OCI-LY3 (cell line): Measurements from ENCODE around the gene LRFN2.

Experiments
- H2AFZ ChIP-seq: fragments of 200-600, 300-600 bp; shearing (Covaris generic); 2 replicates; pipeline ENCODE4 v1.6.0; 2014; ENCODE audit warnings: antibody characterized with exemption, low read depth, low read length
- H3K27ac ChIP-seq: fragments of 200-600, 300-600 bp; sonication (generic); 2 replicates; pipeline ENCODE4 v1.5.1; 2014; ENCODE audit warnings: mild to moderate bottlenecking, low read length, moderate library complexity, mixed read lengths
- H3K27me3 ChIP-seq: fragments of 200-600, 300-600 bp; sonication (generic); 2 replicates; pipeline ENCODE4 v1.6.1; 2014; ENCODE audit warnings: low read depth, low read length, mixed read lengths
- H3K36me3 ChIP-seq: fragments of 200-600, 300-600 bp; sonication (generic); replicated peaks from 2 replicates; pipeline ENCODE3; 2014; ENCODE audit warnings: low read depth, low read length, mixed read lengths
- H3K4me1 ChIP-seq: fragments of 300-600, 200-600 bp; sonication (generic); 2 replicates; pipeline ENCODE4 v1.6.1; 2014; ENCODE audit warnings: low read length, mixed read lengths
- H3K4me2 ChIP-seq: fragments of 200-600, 300-600 bp; sonication (generic); 2 replicates; pipeline ENCODE4 v1.6.1; 2014; ENCODE audit warnings: low read length, mixed read lengths
- H3K4me3 ChIP-seq: fragments of 300-600, 200-600 bp; sonication (generic); 2 replicates; pipeline ENCODE4 v1.5.1; 2014; ENCODE audit warnings: antibody characterized with exemption, mild to moderate bottlenecking, low read length, moderate library complexity
- H3K79me2 ChIP-seq: fragments of 300-600, 200-600 bp; shearing (Covaris generic); 2 replicates; pipeline ENCODE4 v1.6.1; 2014; ENCODE audit warnings: mild to moderate bottlenecking, low read length, mixed read lengths
- H3K9ac ChIP-seq: fragments of 300-600, 200-600 bp; shearing (Covaris generic); 2 replicates; pipeline ENCODE4 v1.6.0; 2014; ENCODE audit warnings: mild to moderate bottlenecking, low read length, moderate library complexity
- H3K9me3 ChIP-seq: fragments of 200-600, 300-600 bp; shearing (Covaris generic); 2 replicates; pipeline ENCODE4 v1.6.1; 2014; ENCODE audit warnings: low read length, mixed read lengths; ENCODE audit not compliant: insufficient read depth
- H4K20me1 ChIP-seq: fragments of 200-600, 300-600 bp; sonication (generic); 2 replicates; pipeline ENCODE4 v1.6.1; 2016; ENCODE audit warnings: low read length, mixed read lengths; ENCODE audit not compliant: insufficient read depth
- CTCF ChIP-seq: fragments of 200-600, 300-600 bp; sonication (generic); IDR thresholded peaks from 2 replicates; pipeline ENCODE4 v1.5.1; 2014; ENCODE audit warnings: antibody characterized with exemption, low read length, low read depth
- EZH2phosphoT487 ChIP-seq: fragments of 200-600 bp; shearing (Covaris generic); IDR thresholded peaks from 2 replicates; pipeline ENCODE4 v1.6.1; 2018; ENCODE audit warnings: antibody characterized with exemption, mixed run types, low read depth

Gene LRFN2

GRCh38 chr6:40352527-40353170 is 234.5 kb downstream of the LRFN2 start:
- Histone ChIP-seq H3K9ac (no peak overlapping the region), H3K9me3 (no peaks in the 10 kb centered on the region)
- TF ChIP-seq CTCF, result no peak
- TF ChIP-seq EZH2phosphoT487, result no peak

GRCh38 chr6:40352006-40352405 is 235.2 kb downstream of the LRFN2 start:
- Histone ChIP-seq H3K4me1 (no peaks in the 10 kb centered on the region), H3K9ac (no peak overlapping the region), H3K27me3 (peaks cover 18% of the 10 kb centered on the region; the same call in 1 of the 2 replicates), H4K20me1 (no peaks in the 10 kb centered on the region), H3K4me3 (no peak overlapping the region), H3K9me3 (no peaks in the 10 kb centered on the region), H3K36me3 (no peaks in the 10 kb centered on the region), H3K79me2 (no peaks in the 10 kb centered on the region), H3K4me2 (no peak overlapping the region), H2AFZ (no peak overlapping the region), H3K27ac (no peak overlapping the region)
- TF ChIP-seq CTCF (no peak), EZH2phosphoT487 (no peak)

More at GRCh38 chr6:40352527-40353170, 234.5 kb downstream of the LRFN2 start:
- H4K20me1 ChIP-seq, result no peaks in the 10 kb centered on the region
- no peak overlapping the region for H3K4me2 ChIP-seq
- no peak overlapping the region for H3K27ac ChIP-seq
- no peak overlapping the region for H2AFZ ChIP-seq
- H3K79me2 ChIP-seq, result no peaks in the 10 kb centered on the region
- H3K36me3 ChIP-seq, result no peaks in the 10 kb centered on the region
- H3K27me3 ChIP-seq, result peaks cover 21% of the 10 kb centered on the region; the same call in 1 of the 2 replicates
- no peak overlapping the region for H3K4me3 ChIP-seq
- H3K4me1 ChIP-seq, result no peaks in the 10 kb centered on the region

- H3K27me3 ChIP-seq, result peaks cover 14% of the 10 kb centered on the region; the same call in 1 of the 2 replicates
- H3K4me2 ChIP-seq, result no peak overlapping the region
- no peaks in the 10 kb centered on the region for H4K20me1 ChIP-seq
- no peaks in the 10 kb centered on the region for H3K79me2 ChIP-seq
- H3K9me3 ChIP-seq, result no peaks in the 10 kb centered on the region
- no peak overlapping the region for H3K4me3 ChIP-seq
- no peak overlapping the region for H3K9ac ChIP-seq
- no peaks in the 10 kb centered on the region for H3K36me3 ChIP-seq
- H3K27ac ChIP-seq, result no peak overlapping the region
- no peaks in the 10 kb centered on the region for H3K4me1 ChIP-seq
- H2AFZ ChIP-seq, result no peak overlapping the region
- no peak for TF ChIP-seq EZH2phosphoT487
- TF ChIP-seq CTCF, result no peak
These were observed 236.4 kb downstream of the LRFN2 start for GRCh38 chr6:40350747-40351217.

- H3K9ac ChIP-seq, result no peak overlapping the region
- no peak overlapping the region for H3K4me2 ChIP-seq
- no peaks in the 10 kb centered on the region for H4K20me1 ChIP-seq
- no peaks in the 10 kb centered on the region for H3K79me2 ChIP-seq
- no peaks in the 10 kb centered on the region for H3K9me3 ChIP-seq
- TF ChIP-seq CTCF (no peak), EZH2phosphoT487 (no peak)
- H3K27me3 ChIP-seq, result peaks cover 11% of the 10 kb centered on the region; the same call in 1 of the 2 replicates
- H3K36me3 ChIP-seq, result no peaks in the 10 kb centered on the region
- H3K27ac ChIP-seq, result no peak overlapping the region
- H3K4me1 ChIP-seq, result no peaks in the 10 kb centered on the region
- no peak overlapping the region for H3K4me3 ChIP-seq
- no peak overlapping the region for H2AFZ ChIP-seq
These were observed 237.0 kb downstream of the LRFN2 start for GRCh38 chr6:40349901-40350746.
